DMS114 treated with DMSO at 0.1 percent for 48 hours (cell line): Measurements from ENCODE around the gene THAP2.
"Not testable (repeated sequence)": the region's sequence is repeated elsewhere in the genome, so short reads cannot be mapped to it uniquely, and the experiment has no call there.

Experiments used
- DNase-seq: peaks from one replicate; lab custom pipeline; 2025; ENCODE audit not compliant: unreplicated experiment; lab: John Stamatoyannopoulos, UW

The THAP2 gene

GRCh38 chr12:71702181-71702580 is 38.1 kb downstream of the THAP2 start:
- DNase-seq = not testable (repeated sequence)

GRCh38 chr12:71702590-71702989 is 38.5 kb downstream of the THAP2 start:
- no peak for DNase-seq

GRCh38 chr12:71703206-71703605 is 39.1 kb downstream of the THAP2 start:
- DNase-seq = no peak

GRCh38 chr12:71704920-71705319 is 40.8 kb downstream of the THAP2 start:
- DNase-seq = no peak

GRCh38 chr12:71708658-71709057 is 44.6 kb downstream of the THAP2 start:
- no peak for DNase-seq

GRCh38 chr12:71710276-71711125 is 46.4 kb downstream of the THAP2 start:
- DNase-seq = no peak

GRCh38 chr12:71718611-71719010 is 54.5 kb downstream of the THAP2 start:
- DNase-seq = no peak

GRCh38 chr12:71719647-71720370 is 55.7 kb downstream of the THAP2 start:
- DNase-seq = no peak

- no peak for DNase-seq
These were observed 57.8 kb downstream of the THAP2 start for GRCh38 chr12:71721783-71722505.

- no peak for DNase-seq
These were observed 60.9 kb downstream of the THAP2 start for GRCh38 chr12:71725011-71725410.

- no peak for DNase-seq
These were observed 62.4 kb downstream of the THAP2 start for GRCh38 chr12:71726548-71726947.

GRCh38 chr12:71727958-71728357 is 63.9 kb downstream of the THAP2 start:
- DNase-seq = no peak
